T-helper 1 cell treated with Interleukin-12 subunit alpha and Interleukin-12 subunit beta and Interleukin-4 antibody, amounts not matched to agents 30 ng/mL and 1 ng/mL, for 36 hours (primary cell): Measurements from ENCODE around the gene MED6. TPM values are rescaled to one million over a fixed set of nuclear protein-coding genes. Genes with fewer than 3 reads are reported as not detected.

Experiments used
- intact Hi-C: fragments of 100-400 bp; cut with micrococcal nuclease; formaldehyde crosslinking; loops from one replicate; pipeline ENCODE4 v1.15.1; 2024
- total RNA-seq: library from RNA; stranded (reverse); gene quantifications from 2 replicates; pipeline ENCODE4 v1.2.3, GENCODE V29; 2022

Gene MED6, protein sequence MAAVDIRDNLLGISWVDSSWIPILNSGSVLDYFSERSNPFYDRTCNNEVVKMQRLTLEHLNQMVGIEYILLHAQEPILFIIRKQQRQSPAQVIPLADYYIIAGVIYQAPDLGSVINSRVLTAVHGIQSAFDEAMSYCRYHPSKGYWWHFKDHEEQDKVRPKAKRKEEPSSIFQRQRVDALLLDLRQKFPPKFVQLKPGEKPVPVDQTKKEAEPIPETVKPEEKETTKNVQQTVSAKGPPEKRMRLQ
- total RNA-seq, result 50.8 and 52.7 TPM in 2 replicates

DNA sequence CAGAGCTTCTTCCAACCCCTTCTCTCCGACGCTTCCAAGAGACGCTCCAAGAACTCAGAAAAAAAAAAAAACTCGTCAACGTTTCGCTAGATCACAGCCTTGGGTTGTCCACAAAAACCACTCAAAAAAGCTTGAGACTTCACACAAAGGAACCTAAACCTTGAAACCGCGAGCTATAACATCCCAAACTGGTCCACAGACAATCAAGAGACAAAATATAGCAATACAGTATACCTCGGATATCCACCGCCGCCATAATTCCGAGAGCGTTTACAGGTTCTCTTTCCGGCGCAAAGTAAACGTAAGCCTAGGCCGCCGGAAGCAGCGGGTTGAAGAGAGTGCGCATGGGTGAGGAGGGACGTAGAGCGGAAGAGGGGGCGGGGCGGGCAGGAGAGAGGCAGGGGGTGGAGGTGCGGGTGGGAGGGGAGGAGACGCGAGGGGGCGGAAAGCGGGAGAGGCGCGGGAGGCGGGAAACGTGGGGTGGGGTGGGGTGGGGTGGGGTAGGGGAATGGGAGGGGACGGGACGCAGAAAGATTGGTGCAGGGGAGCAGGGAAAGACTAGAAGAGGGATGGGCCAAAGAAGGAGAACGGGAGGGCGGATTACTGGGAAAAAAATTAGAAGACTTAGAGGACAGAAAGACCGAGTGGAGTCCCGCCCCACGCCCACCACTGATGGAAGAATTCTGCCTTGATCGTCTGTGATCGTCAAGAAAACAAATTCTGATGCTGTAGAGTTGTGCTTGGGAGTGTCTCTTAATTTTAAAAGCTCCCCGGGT lies at the start of gene MED6:
MED6 (minus strand) TSS at position 274 of the 776 bp plus-strand sequence; CDS start at position 256, 18 bp downstream.
- intact Hi-C loops, result loop anchor here (1.0 to 5.0 kb wide), 12 partner anchors 41 to 1448 kb away; partner anchors contain the start of genes COX16, DCAF5, ERH and MAP3K9

DNA sequence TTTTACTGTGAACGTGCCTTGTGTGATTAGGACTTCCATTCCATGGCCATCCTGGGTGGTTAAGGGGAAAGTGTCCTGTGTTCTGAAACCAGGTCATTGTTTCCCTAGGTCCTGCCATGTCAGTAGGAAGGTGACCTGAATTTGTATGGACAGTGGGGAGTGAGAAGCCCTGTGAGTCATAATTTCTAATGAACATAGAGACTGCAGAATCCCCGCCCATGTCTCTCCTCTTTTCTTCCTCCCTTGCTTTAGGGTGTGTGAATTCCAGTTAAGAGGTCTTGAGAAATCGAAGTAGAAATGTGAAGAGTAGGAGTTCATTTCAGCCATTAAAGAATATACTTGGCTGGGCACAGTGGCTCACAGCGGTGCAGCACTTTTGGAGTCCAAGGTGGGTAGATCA lies 49.3 kb upstream of the MED6 start:
- intact Hi-C loops, result loop anchor here (10.0 kb wide), 3 partner anchors 675 to 1495 kb away; partner anchors contain the start of genes DCAF5 and SIPA1L1

DNA sequence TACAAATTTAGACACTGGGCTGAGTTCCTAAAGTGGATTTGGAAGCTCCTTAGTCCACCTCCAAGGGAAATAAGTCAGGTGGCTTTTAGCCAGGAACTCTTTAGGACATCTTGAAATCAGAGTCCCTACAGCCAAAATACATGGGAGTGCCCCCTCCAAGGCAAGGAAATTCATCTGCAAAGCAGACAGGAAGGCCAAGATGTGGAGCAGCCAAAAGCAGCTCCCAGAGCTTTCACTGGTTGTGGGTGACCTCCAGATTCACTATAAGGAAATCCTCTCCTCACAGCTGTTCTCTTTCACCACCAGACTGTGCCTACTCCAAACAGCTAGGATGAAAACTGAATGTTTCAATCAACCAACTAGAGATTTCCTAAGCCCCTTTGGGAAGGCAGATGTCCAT lies 47.9 kb upstream of the MED6 start:
- intact Hi-C loops, result loop anchor here (10.0 kb wide), 1 partner anchor 676 kb away; the partner anchor contains the start of gene SIPA1L1

DNA sequence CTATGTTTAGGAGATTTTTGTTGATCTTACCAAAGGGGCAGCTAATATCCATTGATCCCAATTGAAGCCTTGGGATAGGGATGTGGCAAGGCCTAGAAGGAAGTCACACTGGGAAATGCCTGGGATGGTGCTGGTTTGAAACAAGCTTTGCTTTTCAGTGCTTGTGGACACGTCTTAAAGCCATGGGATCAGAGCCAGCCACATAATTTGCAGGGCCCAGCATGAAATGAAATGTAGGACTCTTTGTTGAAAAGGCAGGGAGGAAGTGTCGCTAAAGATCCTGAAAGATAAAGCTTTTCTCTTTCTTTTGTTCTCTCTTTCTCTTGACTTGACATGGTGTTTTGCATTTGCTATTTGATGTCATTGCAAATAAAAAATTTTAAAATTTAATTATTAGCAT lies 46.2 kb upstream of the MED6 start:
- intact Hi-C loops, result loop anchor here (10.0 kb wide), 1 partner anchor 678 kb away; the partner anchor contains the start of gene SIPA1L1

DNA sequence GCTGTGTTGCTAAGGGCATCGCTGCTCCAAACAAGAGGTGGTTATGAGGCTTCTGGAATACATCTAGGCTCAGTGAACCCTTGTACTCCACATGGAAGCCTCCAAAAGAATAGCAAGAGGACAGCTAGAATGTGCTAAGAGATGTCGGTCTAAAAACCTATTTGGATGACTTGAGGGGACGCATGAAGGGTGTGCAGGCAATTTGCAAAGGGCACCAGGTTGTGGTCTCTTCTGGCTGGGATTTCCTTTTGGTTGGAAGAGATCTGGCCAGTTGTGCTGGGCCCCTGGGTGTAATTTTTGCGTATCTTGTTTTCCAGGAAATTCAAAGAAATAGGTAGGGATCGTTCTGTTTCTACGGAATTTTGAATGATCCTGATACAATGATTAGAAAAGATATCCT lies 45.4 kb upstream of the MED6 start:
- intact Hi-C loops, result loop anchor here (10.0 kb wide), 1 partner anchor 679 kb away; the partner anchor contains the start of gene SIPA1L1

DNA sequence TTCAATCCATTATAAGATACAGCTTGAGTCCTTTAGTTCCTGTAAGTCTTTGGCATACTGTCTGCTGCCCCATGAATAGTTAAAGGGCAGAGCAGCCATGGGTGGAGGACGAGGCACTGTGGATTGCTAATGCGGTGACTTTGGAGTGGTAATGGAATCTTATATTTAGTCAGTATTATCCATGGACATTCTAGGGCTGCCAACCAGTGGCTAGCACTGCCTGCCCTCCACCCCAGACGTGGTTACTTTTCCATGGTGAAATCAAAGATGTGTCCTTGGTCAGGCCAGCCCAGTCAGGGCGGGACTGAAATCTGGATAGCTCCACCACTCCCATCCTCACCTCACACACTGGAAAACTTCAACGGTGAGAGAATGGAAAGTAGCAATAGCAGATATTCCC lies 43.5 kb upstream of the MED6 start:
- intact Hi-C loops, result loop anchor here (2.0 to 10.0 kb wide), 6 partner anchors 263 to 1033 kb away; partner anchors contain the start of genes COX16, PCNX1, SIPA1L1 and SRSF5

DNA sequence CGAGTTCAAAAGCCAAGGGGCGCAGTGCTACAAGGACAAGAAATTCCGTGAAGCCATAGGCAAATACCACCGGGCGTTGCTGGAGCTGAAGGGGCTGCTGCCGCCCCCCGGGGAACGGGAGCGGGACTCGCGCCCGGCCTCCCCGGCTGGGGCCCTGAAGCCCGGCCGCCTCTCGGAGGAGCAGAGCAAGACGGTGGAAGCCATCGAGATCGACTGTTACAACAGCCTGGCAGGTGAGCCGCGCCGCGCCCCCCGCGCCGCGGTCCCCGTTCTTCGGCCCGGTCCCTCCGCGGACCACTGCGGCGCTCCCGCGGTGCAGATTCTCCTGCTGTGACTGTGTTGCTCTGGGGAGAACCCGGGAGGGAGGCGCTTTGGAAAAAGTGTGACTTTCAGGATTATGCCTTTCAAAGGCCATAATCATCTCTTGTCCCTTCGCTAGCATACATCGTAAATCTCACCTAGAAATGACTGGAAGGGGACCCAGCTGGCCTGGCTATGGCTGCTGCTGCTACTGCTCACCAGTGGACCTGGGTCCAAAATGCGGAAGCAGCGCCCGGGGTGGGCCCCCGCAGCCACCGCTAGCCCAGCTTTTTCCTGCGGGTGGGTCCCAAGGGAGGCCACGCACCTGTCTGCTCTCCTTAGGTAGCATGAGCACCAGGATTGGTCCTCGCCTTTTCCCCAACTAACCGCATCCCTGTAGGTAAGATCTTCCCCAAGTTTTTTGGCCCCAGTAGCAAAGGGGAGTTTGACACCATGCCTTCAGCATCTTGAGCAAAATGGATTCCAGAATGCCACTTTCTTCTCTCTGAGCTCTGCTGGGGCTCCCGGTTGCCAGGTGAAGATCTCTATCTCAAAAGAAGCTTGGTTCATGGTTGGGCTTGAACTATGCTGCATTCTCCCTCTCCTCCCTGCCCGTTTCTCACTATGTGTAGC lies 42.1 kb upstream of the MED6 start:
- intact Hi-C loops, result loop anchor here (2.0 to 10.0 kb wide), 6 partner anchors 265 to 1032 kb away; partner anchors contain the start of genes COX16, PCNX1, SIPA1L1 and SRSF5

DNA sequence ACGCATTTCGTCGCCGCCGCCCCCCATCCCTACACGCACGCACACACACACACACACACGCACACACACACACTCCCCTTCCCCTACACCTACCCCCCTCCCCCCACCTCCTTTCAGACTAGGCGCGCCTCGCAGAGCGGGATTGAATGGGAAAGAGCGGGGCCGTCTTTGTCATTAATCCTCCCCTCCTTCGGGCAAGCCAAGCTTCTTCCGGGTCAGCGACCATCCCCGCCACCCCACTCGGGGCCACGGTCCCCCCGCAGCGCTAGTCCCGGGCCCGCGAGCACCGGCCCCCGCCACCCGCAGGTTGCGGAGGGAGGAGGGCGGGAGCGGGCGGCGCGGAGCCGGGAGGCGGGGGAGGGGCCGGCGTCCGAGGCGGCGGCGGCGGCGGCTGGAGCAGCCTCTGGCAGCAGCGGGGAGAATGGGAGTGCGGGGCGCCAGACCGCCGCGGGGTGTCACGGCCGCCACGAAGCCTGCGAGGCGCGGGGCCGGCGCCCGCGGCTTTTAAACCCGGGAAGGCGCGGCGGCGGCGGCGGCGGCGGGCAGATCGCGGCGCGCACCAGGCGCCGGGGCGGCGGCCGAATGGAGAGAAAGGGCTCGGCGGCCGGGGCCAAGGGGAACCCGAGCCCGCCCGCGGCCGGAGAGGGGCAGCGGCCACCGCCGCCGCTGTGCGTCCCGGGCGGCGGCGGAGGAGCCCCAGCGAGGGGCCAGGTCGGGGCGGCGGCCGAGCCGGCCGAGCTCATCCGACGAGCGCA lies 41.3 kb upstream of the MED6 start, which contains the start of gene TTC9:
TTC9 (plus strand) TSS at position 369 of the 755 bp plus-strand sequence; CDS start at position 583, 214 bp downstream.
- intact Hi-C loops, result loop anchor here (1.0 to 10.0 kb wide), 12 partner anchors 14 to 1031 kb away; partner anchors contain the start of genes COX16, MED6, PCNX1 and SIPA1L1

DNA sequence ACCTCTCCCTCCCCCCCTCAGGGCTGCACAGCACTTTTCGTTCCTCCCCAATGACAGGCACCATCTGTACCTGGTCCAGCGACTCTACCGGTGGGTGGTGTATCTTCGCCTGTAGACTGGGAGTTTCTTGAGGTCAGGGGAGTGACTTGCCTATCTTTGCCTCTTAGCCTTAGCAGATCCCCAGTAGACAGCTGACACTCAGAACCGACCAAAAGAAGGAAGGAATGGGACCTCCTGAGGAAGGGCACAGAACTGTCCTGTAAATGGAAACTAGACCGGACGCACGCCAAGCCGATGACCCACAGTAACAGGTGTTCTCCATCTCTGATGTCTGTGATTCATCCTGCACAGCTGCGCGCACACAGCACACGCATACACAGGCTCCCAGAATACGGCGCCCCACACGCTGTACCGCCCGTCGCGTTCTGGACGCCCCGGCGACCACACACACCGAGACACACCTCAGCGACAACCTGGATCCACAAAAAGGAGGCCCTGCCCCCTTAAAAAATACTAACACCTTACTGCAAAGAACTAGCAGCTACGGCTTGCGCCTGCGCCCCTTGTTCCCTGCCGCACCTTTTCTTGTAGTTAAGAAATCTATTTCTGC lies 40.6 kb upstream of the MED6 start:
- intact Hi-C loops, result loop anchor here (1.0 to 10.0 kb wide), 10 partner anchors 14 to 874 kb away; partner anchors contain the start of genes MED6, PCNX1, SIPA1L1 and SRSF5

DNA sequence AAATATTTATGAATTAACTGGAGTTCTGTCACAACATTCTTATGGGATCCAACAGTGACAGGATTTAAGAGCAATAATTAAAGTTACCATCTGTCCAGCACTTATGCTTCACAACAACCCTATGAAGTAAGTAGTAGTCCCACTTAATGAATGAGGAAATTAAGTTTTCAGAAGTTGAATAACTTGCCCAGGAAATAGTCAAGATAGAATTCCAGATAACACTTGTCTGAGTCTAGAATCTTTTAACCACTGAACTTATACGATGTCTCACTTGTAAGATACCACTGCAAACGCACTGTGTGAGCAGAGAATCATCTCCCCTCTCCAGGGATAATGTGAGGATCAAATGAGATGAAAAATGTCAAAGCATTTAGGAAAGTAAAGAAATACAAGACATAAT lies 38.0 kb upstream of the MED6 start:
- intact Hi-C loops, result no loop called here

DNA sequence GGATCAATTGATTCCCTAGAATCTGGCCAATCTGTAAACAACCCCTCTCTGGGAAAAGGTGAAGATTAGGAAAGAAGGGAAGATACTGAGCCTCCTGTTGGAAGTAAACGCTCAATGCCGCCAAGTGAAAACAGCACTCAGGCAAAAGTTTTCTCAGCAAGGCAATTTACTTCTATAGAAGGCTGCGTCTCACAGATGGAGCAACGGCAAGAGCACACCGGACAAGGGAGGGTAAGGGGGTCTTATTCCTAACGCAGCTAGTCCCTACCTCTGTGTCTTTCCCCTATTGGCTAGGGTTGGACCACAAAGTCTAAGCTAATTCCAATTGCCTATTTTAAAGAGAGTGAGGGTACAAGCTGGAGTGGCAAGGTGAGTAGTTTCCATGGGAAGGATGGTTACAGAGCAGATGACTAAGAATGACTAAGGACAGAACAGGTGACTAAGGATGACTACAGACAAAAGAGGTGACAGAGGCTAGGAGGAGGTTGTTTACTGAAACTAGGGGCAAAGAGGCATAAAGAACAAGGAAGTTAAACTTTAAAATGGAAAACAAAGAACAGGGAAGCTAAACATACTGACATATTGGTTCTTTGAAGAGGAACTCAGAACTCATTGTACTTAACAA lies 35.6 kb upstream of the MED6 start:
- intact Hi-C loops, result no loop called here

DNA sequence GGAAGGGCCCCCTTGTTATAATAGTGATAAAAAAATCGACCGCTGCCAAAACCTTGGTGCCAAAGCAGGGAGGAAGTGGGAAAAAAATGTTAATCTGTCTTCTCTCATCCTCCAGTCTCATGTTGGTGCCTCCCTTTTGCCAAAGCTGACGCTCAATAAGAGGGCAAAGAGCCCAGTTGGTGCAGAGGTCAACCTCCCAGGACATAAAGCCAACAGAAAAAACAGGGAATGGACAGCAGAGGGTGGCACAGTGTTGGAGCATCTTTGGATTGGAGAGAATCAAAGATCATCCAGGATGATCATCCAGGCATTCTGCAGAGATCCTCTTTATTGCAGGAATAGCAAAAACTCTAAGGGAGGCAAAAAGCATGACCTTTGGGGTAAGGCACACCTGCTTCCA lies 31.5 kb upstream of the MED6 start:
- intact Hi-C loops, result no loop called here

DNA sequence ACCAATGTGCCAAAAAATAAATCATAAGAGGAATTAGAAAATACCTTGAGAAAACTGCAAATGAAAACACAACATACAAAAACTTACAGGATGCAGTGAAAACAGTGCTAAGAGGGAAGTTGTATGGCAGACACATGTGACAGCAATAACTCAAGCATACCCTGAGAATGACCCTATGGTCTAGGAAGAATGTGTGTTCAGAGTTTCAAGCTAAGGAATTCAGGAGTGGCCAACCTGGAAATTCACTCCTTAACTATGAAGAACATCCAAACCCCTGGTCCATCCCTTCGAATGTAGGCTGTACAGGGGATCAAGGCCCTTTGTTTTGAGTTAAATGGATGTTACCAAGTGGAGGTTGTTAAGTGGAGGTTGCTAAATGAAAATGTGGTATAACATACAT lies 24.5 kb upstream of the MED6 start:
- intact Hi-C loops, result no loop called here

DNA sequence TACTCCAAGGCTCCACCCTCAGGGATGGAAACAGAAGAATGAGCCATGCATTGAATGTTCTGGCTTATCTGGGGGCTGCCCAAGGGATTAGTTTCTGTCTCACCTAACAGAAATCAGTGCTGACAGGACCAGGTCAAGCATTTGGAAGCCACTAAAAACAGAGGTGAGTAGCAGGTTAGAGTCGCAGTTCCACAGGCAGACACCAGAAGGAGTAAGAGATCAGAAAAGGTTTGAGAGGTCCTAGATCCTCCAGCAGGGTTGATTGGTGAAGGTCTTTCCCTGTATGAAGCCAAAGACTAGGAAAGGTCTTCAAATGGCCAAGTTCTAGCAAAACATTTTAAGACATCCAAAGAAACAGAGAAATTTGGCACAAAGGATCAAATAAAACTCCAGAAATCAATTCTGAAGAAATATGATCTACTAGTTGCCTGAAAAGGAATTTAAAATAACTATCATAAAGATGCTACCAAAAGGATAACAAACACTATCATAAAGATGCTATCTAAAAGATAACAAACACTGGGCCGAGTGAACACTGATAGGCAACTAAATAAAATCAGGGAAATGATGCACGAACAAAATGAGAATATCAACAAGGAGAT lies 21.8 kb upstream of the MED6 start:
- intact Hi-C loops, result loop anchor here (1.0 to 2.0 kb wide), 8 partner anchors 19 to 350 kb away; partner anchors contain the start of genes MAP3K9 and TTC9

DNA sequence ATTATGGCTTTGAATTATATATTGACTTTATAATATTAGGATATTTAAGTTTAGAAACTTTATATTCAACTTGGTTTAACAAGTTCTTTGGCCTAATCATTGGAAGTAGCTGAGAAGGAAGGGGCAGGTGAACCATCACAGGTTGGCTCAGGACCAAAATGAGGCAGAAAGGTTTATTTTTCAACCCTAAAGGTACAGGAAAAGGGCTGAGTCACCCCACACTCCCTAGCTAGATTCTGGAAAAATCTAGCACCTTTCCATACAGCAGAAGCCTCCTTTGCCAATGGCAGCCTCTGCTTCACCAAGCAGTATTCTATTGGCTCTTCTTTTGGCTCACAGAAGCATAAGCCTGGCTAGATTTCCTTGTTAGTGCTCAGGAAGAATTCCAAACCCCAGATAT lies 19.3 kb upstream of the MED6 start:
- intact Hi-C loops, result no loop called here

DNA sequence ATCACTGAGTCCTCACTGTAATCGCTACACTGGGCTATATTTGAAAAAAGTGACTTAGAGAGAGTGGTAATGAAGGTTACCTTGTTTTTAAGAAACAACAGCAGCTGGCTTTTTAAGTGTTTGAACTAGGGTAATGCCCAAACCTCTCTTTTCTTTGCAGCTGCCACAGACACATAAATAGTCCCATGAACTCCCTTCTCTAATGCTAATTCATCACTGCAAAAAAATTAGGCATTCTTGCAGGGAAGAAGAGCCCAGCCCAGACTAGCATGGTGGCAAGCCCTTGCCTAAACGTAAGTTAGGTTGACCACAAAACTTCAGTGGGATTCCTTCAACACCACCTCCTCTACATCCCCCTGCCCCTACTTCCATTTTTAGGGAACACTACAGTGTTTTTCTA lies 17.9 kb upstream of the MED6 start:
- intact Hi-C loops, result no loop called here

DNA sequence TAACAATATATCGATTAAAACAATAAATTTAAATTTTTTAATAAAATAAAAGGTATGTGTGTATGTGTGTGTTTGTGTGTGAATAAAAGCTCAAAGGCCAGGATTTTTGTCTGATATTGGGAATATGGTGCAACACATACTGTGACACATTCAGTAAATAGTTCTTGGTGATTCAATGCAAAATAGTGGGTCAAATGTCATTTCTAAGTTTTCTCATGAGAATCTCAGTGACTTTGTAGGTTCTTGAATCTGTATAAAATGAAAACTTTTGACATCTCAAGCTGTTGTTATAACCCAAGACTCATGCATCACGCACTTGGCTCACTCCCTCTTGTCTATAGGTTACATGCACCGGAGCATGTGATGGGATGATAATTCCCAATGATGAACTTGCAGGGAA lies 16.2 kb upstream of the MED6 start:
- intact Hi-C loops, result no loop called here

DNA sequence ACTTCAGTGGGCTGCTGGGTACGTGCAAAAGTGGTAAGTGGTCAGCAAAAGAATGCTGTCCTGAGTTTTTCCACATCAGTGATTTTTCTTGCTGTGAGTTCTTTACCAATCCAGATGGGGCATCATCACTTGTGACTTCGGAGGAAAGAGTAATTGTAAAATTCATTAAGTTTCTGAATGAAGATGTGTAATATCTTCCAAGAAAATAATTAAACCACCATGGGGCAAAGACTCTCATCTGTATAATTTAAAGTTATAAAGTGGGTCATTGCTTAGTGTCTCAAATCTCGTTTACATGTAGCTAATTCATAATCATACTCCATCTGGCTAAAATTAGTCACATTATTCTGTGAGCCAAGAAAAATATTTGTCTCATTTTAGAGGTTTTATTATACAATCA lies 10.8 kb upstream of the MED6 start:
- intact Hi-C loops, result no loop called here
